ENCODE data around the gene COL4A1.

The COL4A1 gene

GRCh38 chr13:110244071-110244830 lies 62.7 kb downstream of the COL4A1 start:
- in situ Hi-C loops (cut with MboI; ENCODE audit: low sequenced_read_pairs), result no loop called here

GRCh38 chr13:110242615-110243014 lies 64.3 kb downstream of the COL4A1 start:
- in situ Hi-C loops (cut with MboI; ENCODE audit: low sequenced_read_pairs), result no loop called here

DNA sequence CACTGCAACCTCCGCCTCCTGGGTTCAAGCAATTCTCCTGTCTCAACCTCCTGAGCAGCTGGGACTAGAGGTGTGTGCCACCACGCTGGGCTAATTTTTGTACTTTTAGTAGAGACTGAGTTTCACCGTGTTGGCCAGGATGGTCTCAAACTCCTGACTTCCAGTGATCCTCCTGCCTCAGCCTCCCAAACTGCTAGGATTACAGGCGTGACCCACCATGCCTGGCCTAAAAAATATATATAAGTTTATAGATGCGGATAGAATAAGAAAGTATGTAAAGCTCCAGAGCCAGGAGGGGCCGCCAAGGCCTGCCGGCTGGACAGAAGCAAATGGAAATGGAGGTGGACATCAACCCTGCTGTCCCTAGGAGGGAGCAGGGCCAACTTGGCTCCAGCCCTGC lies 66.0 kb downstream of the COL4A1 start:
- in situ Hi-C loops (cut with MboI; ENCODE audit: low sequenced_read_pairs), result no loop called here

GRCh38 chr13:110240352-110240751 lies 66.6 kb downstream of the COL4A1 start:
- in situ Hi-C loops (cut with MboI; ENCODE audit: low sequenced_read_pairs), result no loop called here

DNA sequence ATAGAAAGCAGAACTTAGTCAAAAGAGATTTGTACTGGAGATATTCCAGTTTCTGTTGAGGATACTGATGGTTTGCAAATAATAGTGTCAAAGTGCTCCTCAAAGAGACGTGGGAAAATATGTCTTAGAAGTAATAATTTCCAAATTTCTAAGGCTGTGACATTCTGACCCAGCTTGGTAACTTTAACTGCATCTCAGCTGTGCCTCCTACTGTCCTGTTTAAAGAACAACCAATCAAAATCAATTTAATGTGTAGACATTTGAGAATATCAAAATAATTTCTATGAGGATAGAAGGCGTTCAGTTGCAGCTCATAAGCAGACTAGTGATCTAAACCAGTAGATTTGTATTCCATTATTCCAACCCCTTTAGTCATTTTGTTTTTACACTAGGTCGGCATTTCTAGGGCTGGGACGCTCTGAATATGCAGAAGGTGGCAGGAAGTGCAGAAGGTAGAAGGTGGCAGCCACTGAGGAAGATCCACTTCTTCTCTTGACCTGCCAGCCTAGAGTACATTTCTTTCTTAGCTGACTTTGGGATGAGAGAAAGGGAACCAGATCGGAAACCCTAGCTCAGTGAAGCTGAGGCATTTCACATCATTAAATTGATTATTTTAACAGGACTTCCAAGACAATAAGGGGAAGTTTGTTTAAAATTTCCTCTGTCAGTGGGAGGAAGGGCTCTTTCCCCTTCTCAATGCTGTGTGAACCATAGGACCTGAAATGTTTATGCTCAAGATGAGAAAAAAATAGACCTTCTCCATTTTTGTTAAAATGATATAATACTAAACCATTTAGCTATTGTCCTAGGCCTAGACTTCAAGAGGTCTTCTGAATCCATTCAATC lies 67.5 kb downstream of the COL4A1 start:
- in situ Hi-C loops (cut with MboI; ENCODE audit: low sequenced_read_pairs), result no loop called here

DNA sequence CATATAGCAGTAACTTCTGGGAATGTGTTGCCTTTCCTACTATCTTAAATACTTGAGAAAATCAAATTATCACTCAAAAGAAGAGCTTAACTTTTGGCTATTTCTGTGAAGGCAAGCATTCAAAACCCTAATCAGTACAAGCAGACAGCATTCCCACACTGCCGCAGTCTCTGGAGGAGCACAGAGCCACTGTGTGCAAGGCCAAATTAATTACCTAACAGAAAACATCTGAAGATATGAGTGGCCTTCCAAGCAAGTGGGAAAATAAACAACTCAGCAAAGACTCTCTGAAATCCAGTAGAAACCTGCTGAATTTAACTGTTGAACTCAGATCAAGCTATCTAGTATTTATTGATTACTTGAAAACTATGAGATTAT lies 68.2 kb downstream of the COL4A1 start:
- in situ Hi-C loops (cut with MboI; ENCODE audit: low sequenced_read_pairs), result no loop called here

- in situ Hi-C loops (cut with MboI; ENCODE audit: low sequenced_read_pairs), result no loop called here
Observed at GRCh38 chr13:110237875-110238817, 68.8 kb downstream of the COL4A1 start.

GRCh38 chr13:110236831-110237261 lies 70.1 kb downstream of the COL4A1 start:
- in situ Hi-C loops (cut with MboI; ENCODE audit: low sequenced_read_pairs), result no loop called here

- in situ Hi-C loops (cut with MboI; ENCODE audit: low sequenced_read_pairs), result no loop called here
Observed at GRCh38 chr13:110236431-110236830, 70.5 kb downstream of the COL4A1 start.

- in situ Hi-C loops (cut with MboI; ENCODE audit: low sequenced_read_pairs), result no loop called here
Observed at GRCh38 chr13:110234532-110234931, 72.4 kb downstream of the COL4A1 start.

DNA sequence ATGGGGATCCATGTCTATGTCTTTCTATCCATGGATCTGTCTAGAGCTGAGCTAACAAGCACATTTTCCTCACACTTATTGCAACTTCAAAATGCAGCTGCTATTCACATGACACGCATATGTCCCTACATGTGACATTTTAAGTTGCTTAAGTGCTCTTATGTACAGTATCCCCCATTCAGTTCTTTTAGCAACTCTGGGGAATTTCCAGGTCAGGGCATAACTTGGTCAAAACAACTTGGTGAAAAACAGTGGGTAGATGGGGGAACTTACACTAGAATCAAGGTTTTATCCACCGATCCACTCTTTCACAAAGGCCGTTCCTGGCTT lies 73.0 kb downstream of the COL4A1 start:
- in situ Hi-C loops (cut with MboI; ENCODE audit: low sequenced_read_pairs), result no loop called here

DNA sequence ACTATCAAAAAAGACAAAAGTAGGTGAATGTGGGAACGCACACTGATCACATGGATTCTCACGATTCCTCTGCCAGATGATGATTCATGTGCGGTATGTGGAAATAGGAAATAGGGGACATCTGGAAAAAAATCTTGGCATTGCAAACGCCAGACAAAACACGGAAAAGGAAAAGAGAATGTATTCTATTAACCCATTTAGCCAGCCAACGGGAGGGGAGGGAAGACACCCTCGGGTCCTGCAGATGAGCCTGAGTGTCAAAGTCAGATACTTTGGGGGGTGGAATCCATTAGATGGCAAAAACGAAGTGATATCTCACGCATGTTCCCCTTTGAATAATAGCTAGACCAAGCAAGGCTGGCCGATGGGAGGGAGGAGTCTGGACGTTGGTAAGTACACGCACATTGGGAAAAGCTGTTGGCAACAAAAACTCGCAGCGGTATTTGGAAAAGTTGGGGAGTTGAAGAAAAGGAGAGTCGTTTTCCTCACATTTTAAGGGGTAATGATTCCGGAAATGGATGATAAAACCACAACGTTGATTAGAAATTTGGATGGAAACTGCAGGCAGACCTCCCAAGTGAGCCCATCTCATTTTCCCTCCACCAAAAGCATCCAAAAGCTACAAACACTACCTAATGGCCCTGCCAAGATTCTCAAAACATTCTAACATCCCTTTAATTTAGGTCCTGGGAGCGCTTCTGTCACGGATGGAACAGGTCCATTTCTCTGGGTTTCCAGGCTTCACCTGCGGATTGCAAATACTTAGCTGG lies 73.6 kb downstream of the COL4A1 start:
- in situ Hi-C loops (cut with MboI; ENCODE audit: low sequenced_read_pairs), result no loop called here

DNA sequence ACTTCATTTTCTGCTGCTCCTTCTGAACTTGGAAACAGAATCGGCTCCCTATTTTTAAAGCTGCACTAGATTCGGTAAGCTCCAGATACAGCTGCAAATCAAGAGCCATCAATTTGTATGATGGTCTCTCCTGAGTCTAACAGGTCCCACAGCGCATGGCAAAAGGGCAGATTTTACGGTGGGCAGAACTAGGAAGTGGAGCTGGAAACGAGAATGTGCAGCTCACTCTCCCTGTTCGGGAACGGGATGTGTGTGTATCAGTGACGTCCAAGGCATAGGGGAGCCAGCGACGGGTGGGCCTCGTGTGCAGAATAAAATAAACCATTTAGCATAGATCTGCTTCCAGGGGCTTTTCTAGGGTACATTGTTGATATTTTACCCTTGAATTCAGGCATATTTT lies 74.2 kb downstream of the COL4A1 start:
- in situ Hi-C loops (cut with MboI; ENCODE audit: low sequenced_read_pairs), result no loop called here

DNA sequence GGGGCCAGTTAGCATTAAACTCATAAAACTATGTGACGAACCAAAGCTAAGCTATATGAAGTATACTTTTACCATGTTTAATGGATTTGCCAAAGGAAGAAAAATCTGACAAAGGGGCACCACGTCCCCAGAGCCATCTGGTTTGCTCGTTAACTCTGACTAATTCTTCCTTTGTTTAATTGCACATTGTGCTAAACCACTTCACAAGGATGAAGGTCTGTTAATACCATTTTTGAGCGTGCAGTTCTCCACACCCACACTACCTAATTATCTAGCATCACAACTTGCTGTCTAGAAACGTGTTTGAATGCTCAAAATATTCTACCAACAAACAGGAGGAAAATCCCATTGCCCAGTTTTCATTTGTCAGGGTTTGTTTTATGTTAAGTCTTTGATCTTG lies 74.8 kb downstream of the COL4A1 start:
- in situ Hi-C loops (cut with MboI; ENCODE audit: low sequenced_read_pairs), result no loop called here

- in situ Hi-C loops (cut with MboI; ENCODE audit: low sequenced_read_pairs), result no loop called here
Observed at GRCh38 chr13:110231348-110232047, 75.5 kb downstream of the COL4A1 start.

- in situ Hi-C loops (cut with MboI; ENCODE audit: low sequenced_read_pairs), result no loop called here
Observed at GRCh38 chr13:110230661-110231347, 76.2 kb downstream of the COL4A1 start.

DNA sequence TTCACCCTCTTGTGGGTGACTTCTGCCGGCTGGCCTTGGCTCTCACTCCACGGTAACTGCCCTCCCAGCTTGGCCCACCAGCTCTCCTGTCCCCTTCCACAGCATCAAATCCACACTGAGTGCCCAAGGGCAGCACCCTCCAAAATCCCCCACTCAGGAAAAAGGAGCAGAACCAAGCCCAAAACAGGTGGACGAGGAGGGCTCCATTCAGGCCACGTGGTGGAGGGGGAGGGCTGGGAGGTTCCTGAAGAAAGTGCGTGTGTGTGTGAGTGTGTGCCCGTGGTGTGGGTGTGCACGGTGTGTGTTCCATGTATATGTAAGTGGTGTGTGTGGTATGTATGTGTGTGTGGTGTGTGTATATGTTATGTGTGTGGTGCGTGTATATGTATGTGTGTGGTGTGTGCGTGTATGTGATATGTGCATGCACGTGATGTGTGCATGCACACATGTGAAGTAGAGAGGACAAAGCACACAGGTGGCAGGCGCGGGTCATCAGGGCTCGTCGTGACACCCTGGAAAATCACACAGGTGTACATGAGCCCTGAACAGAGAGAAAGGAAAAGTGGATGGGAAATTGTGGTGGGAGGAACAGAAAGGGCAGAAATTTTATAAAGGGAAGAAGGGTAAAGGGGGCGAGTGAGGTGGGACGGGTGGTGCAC lies 76.9 kb downstream of the COL4A1 start:
- in situ Hi-C loops (cut with MboI; ENCODE audit: low sequenced_read_pairs), result no loop called here

GRCh38 chr13:110228936-110229904 lies 77.7 kb downstream of the COL4A1 start:
- in situ Hi-C loops (cut with MboI; ENCODE audit: low sequenced_read_pairs), result no loop called here

Data from HL-60/S4 treated with phorbol 12-myristate 13-acetate at 8.2 ng/mL for 4 days and 3 days (cell line).